GM19452 (cell line): ENCODE data around the gene HIBCH.

Source experiments
- ATAC-seq: cut with Tn5 transposase; IDR thresholded peaks from one replicate; pipeline ENCODE4 v1.9.1; 2021; ENCODE audit not compliant: unreplicated experiment

The HIBCH gene

DNA sequence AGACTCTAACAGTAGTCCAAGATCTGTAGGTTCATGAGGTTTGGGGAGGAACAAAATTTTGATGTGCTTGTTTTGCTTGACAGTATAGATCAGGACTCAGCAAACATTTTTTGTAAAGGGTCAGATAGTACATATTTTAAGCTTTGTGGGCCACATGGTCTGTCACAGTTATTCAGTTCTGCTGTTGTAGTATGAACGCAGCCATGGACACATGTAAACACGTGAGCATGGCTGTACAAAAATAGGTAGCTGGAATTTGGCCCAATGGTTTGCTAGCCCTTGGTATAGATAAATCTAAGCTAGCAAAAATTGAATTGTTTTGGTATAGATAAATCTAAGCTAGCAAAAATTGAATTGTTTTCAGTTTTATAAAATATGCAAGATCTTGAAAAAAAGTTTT is 120.5 kb downstream of the HIBCH start:
- ATAC-seq, result no peak

- no peak for ATAC-seq
Measured at GRCh38 chr2:190197143-190197720, 122.4 kb downstream of the HIBCH start.

DNA sequence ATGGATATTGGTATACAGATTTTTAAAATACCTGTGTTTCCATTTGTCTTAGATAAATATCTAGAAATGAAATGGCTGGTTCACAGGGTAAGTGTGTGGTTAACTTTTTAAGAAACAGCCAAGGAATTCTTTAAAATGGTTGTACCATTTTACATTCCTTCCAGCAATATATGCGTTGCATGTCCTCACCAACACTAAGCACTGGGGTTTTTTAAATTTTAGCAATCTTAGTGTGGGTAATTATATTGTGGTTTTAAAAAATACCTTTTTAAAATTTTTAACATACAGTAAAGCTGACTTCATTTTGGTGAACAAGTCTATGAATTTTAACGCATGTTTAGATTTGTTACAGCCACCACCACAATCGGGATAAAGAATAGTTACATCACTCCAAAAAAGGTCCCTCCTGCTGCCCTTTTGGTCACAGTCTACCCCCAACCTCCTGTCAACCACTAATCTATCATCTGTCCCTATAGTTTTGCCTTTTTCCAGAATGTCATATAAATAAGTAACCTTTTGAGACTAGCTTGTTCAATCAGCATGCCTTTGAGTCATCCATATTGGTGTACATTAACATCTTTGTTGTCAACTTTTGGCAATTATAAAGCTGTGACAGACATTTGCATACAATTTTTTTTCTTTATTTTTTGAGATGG is 129.0 kb downstream of the HIBCH start:
- no peak for ATAC-seq

GRCh38 chr2:190188289-190188688 is 131.3 kb downstream of the HIBCH start:
- ATAC-seq, result peak; percentile 51

GRCh38 chr2:190186238-190186637 is 133.4 kb downstream of the HIBCH start:
- no peak for ATAC-seq

- ATAC-seq, result no peak
Measured at GRCh38 chr2:190185380-190185779, 134.2 kb downstream of the HIBCH start.

DNA sequence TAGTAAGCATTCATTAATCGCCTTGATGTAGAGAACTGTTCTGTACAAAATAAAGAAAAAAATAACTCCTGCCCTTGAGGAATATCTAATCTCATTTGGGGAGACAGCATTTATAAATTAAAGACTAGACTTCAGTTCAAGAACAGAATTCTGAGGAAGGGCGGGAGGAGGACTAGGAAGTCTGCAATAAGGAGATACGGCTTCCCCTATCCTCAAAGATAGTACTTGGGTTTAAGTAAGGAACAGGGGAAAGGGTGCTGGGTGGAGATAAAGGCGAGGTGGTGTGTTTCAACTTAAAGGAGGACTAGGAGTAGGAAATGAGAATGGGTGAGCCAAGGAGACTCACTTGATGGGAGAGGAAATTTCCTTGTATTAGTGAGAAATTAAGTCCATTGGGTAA is 135.2 kb downstream of the HIBCH start:
- ATAC-seq, result no peak

GRCh38 chr2:190183539-190183938 is 136.1 kb downstream of the HIBCH start:
- no peak for ATAC-seq

DNA sequence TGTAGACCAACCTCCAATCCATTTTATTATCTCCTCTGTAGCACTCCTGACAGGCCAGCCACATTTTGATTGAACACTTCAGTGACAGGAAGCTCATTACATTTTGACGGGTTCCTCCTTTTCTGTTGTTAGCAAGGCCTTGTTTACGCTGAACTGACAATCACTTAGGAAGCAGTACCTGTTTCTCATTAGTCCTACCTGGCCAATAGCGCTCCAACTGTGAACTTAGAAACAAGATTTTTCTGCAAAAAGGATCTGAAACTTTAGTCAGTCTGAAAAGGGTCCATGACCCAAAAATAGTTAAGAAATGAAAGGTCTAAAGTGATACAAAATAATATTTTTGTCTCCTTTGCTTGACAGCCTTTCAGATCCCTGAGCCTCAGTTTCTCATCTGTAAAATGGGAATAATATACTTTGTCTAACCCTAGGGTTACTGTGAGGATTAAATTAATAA is 137.5 kb downstream of the HIBCH start:
- no peak for ATAC-seq

- no peak for ATAC-seq
Measured at GRCh38 chr2:190181123-190181669, 138.4 kb downstream of the HIBCH start.

DNA sequence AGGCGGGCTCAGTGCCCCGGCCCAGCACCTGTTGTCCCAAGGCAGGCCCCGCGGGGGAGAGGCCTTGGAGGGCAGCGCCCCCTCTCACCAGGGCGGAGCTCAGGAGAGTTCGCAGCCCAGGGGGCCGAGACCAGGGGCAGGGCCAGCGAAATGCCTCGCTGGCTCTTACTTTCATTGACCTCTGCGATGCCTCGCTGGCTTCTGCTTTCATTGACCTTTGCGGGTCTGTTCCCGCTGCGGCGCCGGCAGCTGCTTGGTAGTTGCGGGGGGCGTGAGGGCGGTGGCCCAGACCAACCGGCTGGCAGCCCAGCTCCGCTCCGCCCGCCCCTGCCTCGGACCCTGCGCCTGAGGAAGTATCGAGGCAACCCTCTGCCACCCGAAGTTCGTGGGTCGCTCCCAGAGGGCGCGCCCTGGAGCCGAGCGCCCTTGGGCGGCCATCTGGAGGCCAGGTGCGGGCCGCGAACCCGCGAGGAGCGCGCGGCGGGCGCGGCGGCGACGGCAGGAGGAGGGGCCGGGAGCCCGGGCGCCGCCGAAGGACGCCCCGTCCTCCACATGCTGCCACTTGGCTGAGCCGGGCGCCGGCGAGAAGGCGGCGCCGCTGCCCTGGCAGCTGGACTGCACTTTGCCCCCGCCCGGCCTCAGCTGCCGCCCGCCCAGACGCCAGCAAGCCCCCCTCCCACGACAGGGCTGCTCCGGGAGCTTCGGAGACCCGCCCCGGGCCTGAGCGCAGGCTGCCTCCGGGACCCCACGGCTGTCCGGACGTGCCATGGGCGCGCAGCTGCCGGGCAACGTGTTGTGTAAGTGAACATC is 139.1 kb downstream of the HIBCH start:
- ATAC-seq, result peak; percentile 86

DNA sequence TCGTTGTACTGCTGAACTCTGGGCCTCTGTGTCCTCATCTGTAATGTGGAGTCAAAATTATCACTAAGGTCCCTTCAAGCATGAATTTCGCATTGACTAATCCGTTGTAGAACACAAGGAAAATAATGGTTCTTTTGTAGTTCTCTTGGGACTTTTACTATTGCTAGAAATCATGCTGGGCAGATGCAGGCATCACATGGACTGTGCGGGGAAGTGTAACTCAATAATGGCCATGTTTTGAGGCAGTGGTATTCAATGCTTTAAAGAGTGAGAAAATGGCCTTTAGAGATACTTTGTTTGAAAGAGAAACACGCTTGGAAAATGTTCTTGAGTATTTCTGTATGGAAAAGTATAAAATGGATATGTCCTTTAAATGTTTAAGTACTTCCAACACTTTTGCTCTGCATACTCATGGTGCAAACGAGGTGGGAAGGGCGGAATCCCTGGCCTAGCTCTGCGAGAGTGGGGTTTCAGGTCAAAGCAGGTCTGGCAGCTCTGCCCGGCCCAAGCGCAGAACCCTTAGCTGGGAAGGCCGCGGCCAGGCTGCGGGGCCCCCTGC is 139.8 kb downstream of the HIBCH start:
- ATAC-seq, result no peak

- ATAC-seq, result no peak
Measured at GRCh38 chr2:190178066-190178722, 141.4 kb downstream of the HIBCH start.

DNA sequence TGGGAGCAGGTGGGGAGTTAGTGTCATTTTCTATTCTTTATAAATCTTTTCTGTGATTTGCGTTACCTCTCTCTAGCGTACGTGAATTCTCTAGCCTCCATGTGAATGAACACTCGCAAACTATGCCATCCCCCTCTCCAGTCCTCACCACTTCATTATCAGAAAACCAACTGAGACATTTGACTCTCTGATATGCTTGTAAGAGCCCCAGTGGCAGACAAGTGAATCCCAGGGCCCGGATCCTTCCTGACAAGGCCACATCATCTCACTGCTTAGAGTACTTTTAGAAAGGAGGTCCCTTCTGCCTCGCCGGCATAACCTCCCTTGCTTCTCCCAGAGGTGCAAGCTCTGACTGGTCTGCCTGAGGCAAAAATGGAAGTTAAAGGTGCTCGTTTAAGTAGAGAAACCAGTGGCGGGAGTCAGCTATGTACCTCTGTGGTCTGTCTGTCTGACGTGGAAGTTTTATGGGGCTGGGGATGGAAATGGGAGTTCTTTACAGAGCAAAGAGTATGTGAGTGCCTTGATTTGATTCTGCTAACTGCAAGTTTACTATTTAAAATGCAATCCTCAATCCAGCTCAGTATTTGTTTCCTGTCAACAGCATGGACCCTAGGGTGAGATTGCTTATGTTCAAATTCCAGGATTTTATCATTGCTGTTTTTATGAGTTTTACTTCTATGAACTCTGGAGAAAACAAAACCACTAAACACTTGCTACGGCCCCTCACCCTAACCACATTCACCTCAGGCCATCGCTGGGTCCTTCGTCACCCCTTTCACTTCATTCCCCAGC is 142.2 kb downstream of the HIBCH start:
- ATAC-seq, result no peak

DNA sequence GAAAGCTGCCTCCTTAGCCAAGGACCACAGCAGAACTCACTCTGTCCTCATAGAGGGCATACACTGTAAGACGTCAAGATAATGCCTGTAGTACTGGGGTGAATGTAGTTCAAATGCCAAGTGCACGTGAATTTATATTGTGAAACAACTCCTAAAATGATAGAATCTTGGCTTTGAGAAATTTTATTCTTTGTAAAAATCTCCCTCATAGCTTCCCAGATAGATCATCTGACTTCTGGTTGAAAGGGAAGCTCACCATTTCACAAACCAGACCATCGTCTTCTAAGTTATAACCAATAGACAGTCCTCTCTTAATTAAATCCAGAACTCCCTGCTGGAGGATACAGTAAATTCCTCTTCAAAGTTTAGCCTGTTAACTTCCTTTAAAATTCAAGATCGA is 146.2 kb downstream of the HIBCH start:
- no peak for ATAC-seq

DNA sequence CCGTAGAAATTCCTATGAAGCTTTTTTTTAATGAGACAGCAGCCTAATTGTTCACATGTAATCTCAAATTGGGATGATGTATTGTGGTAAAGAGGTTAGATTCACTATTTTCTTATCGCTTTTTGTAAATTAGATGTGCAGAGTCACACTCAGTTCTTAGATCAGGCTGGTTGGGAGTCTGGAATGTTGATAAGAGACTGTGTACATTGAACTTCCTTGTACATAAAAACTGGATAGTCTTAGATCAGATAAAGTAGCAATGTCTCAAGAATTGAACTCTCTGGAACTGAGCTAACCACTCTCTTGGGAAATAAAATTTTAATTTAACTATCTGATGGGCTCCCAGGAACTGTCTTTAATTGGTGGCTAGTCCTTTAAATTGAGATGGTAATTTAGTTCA is 149.0 kb downstream of the HIBCH start:
- ATAC-seq, result no peak

GRCh38 chr2:190169221-190170072 is 150.2 kb downstream of the HIBCH start:
- no peak for ATAC-seq

GRCh38 chr2:190167702-190168101 is 151.9 kb downstream of the HIBCH start:
- ATAC-seq, result no peak

GRCh38 chr2:190165491-190165890 is 154.1 kb downstream of the HIBCH start:
- ATAC-seq, result no peak
